K562 (cell line): ENCODE data around the gene ZCCHC4. TPM values are rescaled to one million over a fixed set of nuclear protein-coding genes. Genes with fewer than 3 reads are reported as not detected.

ENCODE experiments used
- C11orf30 ChIP-seq: fragments of 450-650 bp; IDR thresholded peaks from 2 replicates; pipeline ENCODE4 v1.6.1; 2016; ENCODE audit warnings: low read depth, mild to moderate bottlenecking
- CBFA2T3 ChIP-seq: fragments of 450-650 bp; IDR thresholded peaks from 2 replicates; pipeline ENCODE4 v1.6.1; 2017
- CEBPB ChIP-seq: fragments of 450-650 bp; IDR thresholded peaks from 2 replicates; pipeline ENCODE4 v1.6.1; 2016; ENCODE audit warnings: missing genetic modification characterization, missing compliant biosample characterization
- CXXC5 ChIP-seq: fragments of 250-450 bp; sonication (Bioruptor Pico); IDR thresholded peaks from 2 replicates; pipeline ENCODE4 v1.8.0; 2022; ENCODE audit warnings: inconsistent platforms, mild to moderate bottlenecking, moderate library complexity
- EP400 ChIP-seq: fragments of 450-650 bp; IDR thresholded peaks from 2 replicates; pipeline ENCODE4 v1.6.1; 2017; ENCODE audit warnings: antibody characterized with exemption, mild to moderate bottlenecking, moderate library complexity
- ETV1 ChIP-seq: fragments of 450-650 bp; conservative IDR thresholded peaks from 2 replicates; pipeline ENCODE4 v1.6.1; 2016; ENCODE audit warnings: missing genetic modification characterization, control low read depth, low read depth, missing compliant biosample characterization
- GTF2A2 ChIP-seq: IDR thresholded peaks from 2 replicates; pipeline ENCODE4 v1.6.1; 2016; ENCODE audit warnings: mild to moderate bottlenecking, missing genetic modification characterization, missing compliant biosample characterization
- NR1H2 ChIP-seq: sonication (generic); formaldehyde crosslinking; IDR thresholded peaks from 2 replicates; pipeline ENCODE4 v1.4.0; 2020; ENCODE audit warnings: mild to moderate bottlenecking, missing genetic modification reagents
- SLC30A9 ChIP-seq: fragments of 250-450 bp; sonication (Bioruptor Pico); IDR thresholded peaks from 2 replicates; pipeline ENCODE4 v1.8.0; 2022; ENCODE audit warnings: mild to moderate bottlenecking, moderate library complexity
- SMARCA4 ChIP-seq: fragments of 450-650 bp; IDR thresholded peaks from 2 replicates; pipeline ENCODE4 v1.6.1; 2016
- TCF3 ChIP-seq: sonication (generic); formaldehyde crosslinking; IDR thresholded peaks from 2 replicates; pipeline ENCODE4 v1.4.0; 2020; ENCODE audit warnings: mild to moderate bottlenecking, missing genetic modification reagents
- TEAD4 ChIP-seq, 2 experiments: sonication (generic) in 1 of 2; formaldehyde crosslinking in 1 of 2; IDR thresholded peaks; 2 replicates each; pipeline versions ENCODE4 v1.6.1 to v1.8.0; 2012 to 2022; ENCODE audit warnings: borderline replicate concordance in 1 of 2, inconsistent platforms in 1 of 2, low read length in 1 of 2, mild to moderate bottlenecking in 1 of 2, missing genetic modification reagents in 1 of 2
- ZNF212 ChIP-seq: fragments of 450-650 bp; formaldehyde crosslinking; IDR thresholded peaks from 2 replicates; pipeline ENCODE4 v1.4.0; 2020; ENCODE audit warnings: mild to moderate bottlenecking
- ZNF316 ChIP-seq: fragments of 450-650 bp; IDR thresholded peaks from 2 replicates; pipeline ENCODE4 v1.6.1; 2016
- ZNF766 ChIP-seq: fragments of 200-800 bp; sonication (Bioruptor generic); conservative IDR thresholded peaks from 2 replicates; pipeline ENCODE4 v1.6.1; 2016; ENCODE audit warnings: missing genetic modification characterization, missing compliant biosample characterization
- polyA plus RNA-seq, 8 experiments: library from polyadenylated mRNA; depleted of rRNA in 4 of 8; stranded (reverse) in 5 of 8; unstranded in 3 of 8; fragments of >200 nt; fragmentation: Nextera tagmentation in 2 of 8; fragmentation: Illumina TruSeq in 1 of 8; extraction: Ambion mirVana in 2 of 8; extraction: Trizol in 1 of 8; gene quantifications; 2 replicates each; pipeline versions ENCODE4 v1.2.1 to v1.2.3, GENCODE V29; 2011 to 2014; ENCODE audit warnings: inconsistent platforms in 1 of 8, missing spikeins in 1 of 8
- total RNA-seq, 7 experiments: library from RNA; depleted of rRNA in 6 of 7; stranded (reverse); fragments of >200 nt in 6 of 7; fragmentation: Illumina TruSeq in 2 of 7; extraction: Trizol in 2 of 7; gene quantifications; 2 replicates each; pipeline versions ENCODE4 v1.2.1 to v1.2.3, GENCODE V29; 2011 to 2021; ENCODE audit warnings: low replicate concordance in 1 of 7
- TF ChIP-seq, protein P1 (sequence below): fragments of 200-800 bp; sonication (Bioruptor generic); IDR thresholded peaks from 2 replicates; pipeline ENCODE4 v1.6.1; 2017; ENCODE audit warnings: missing genetic modification characterization, missing compliant biosample characterization
- TF ChIP-seq, protein P2 (sequence below): fragments of 450-650 bp; IDR thresholded peaks from 2 replicates; pipeline ENCODE4 v1.6.1; 2016; ENCODE audit warnings: mild to moderate bottlenecking

ZCCHC4 gene
- total and polyA plus RNA-seq, 9 of the 15 experiments (the other 6 are each of a cell fraction or from before 2014, with no cell fraction given) = 5.3 to 26.1 (median 15.2) TPM

DNA sequence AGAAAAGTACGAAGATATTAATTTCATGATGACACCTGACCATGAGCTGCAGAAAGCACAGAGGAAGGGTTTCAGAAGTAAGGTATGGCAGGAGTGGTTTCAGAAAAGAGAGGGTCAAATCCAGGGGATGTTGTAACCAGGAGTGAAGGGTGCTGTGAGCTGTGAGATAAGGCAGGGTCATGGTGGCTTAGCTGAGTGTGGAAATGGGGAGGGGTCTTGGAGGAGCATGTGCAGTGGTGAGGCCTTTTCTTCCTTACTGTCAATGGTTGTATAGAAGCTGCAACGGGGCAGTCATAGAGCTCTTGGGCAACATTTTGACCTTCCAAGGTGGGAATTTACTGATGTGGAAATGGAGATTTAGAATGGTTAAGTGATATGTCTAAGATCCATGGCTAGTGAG, 67.0 kb downstream of the ZCCHC4 start (continued):
- TF ChIP-seq, protein P1, sequence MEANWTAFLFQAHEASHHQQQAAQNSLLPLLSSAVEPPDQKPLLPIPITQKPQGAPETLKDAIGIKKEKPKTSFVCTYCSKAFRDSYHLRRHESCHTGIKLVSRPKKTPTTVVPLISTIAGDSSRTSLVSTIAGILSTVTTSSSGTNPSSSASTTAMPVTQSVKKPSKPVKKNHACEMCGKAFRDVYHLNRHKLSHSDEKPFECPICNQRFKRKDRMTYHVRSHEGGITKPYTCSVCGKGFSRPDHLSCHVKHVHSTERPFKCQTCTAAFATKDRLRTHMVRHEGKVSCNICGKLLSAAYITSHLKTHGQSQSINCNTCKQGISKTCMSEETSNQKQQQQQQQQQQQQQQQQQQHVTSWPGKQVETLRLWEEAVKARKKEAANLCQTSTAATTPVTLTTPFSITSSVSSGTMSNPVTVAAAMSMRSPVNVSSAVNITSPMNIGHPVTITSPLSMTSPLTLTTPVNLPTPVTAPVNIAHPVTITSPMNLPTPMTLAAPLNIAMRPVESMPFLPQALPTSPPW (CRISPR knock-in tag) = no peak
- TF ChIP-seq EP400 = peak; percentile 51; the same call in 1 of the 2 replicates
- TF ChIP-seq SLC30A9 (CRISPR knock-in tag) = no peak
- TF ChIP-seq ZNF212 (CRISPR knock-in tag) = no peak
- peak; percentile 80 for TF ChIP-seq CEBPB (tag)
- 0 out of 2 replicates have a peak, but pooled peaks have one; percentile 24 for TF ChIP-seq CXXC5
- no peak for TF ChIP-seq NR1H2 (CRISPR knock-in tag)
- peak; percentile 39; the same call in 1 of the 2 replicates for TF ChIP-seq SMARCA4
- TF ChIP-seq, protein P2, sequence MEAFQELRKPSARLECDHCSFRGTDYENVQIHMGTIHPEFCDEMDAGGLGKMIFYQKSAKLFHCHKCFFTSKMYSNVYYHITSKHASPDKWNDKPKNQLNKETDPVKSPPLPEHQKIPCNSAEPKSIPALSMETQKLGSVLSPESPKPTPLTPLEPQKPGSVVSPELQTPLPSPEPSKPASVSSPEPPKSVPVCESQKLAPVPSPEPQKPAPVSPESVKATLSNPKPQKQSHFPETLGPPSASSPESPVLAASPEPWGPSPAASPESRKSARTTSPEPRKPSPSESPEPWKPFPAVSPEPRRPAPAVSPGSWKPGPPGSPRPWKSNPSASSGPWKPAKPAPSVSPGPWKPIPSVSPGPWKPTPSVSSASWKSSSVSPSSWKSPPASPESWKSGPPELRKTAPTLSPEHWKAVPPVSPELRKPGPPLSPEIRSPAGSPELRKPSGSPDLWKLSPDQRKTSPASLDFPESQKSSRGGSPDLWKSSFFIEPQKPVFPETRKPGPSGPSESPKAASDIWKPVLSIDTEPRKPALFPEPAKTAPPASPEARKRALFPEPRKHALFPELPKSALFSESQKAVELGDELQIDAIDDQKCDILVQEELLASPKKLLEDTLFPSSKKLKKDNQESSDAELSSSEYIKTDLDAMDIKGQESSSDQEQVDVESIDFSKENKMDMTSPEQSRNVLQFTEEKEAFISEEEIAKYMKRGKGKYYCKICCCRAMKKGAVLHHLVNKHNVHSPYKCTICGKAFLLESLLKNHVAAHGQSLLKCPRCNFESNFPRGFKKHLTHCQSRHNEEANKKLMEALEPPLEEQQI = no peak
- no peak for TF ChIP-seq ETV1 (tag)
- peak; percentile 31 for TF ChIP-seq ZNF316
- peak; percentile 20; the same call in 1 of the 2 replicates for TF ChIP-seq C11orf30
- no peak for TF ChIP-seq GTF2A2 (tag)
- TF ChIP-seq TCF3 (CRISPR knock-in tag) = peak; percentile 30; the same call in 1 of the 2 replicates
- no peak for TF ChIP-seq ZNF766 (CRISPR knock-in tag)
- TF ChIP-seq CBFA2T3 = peak; percentile 56
- 0 out of 2 replicates have a peak, but pooled peaks have one; percentile 9 for TF ChIP-seq TEAD4 (IDR thresholded peaks at IDR 0.05; ENCODE audit: low read length)
- no peak for TF ChIP-seq TEAD4 (CRISPR knock-in tag; IDR thresholded peaks at IDR 0.05; ENCODE audit: borderline replicate concordance)
- TF ChIP-seq, all 486 proteins: peak for 23
